NCI-H2171 (cell line): ENCODE measurements around the gene ZFTA.
"Not testable (repeated sequence)": the region's sequence is repeated elsewhere in the genome, so short reads cannot be mapped to it uniquely, and the experiment has no call there.

Source experiments
- DNase-seq: peaks from one replicate; lab custom pipeline; 2025; lab: John Stamatoyannopoulos, UW

Gene ZFTA

DNA sequence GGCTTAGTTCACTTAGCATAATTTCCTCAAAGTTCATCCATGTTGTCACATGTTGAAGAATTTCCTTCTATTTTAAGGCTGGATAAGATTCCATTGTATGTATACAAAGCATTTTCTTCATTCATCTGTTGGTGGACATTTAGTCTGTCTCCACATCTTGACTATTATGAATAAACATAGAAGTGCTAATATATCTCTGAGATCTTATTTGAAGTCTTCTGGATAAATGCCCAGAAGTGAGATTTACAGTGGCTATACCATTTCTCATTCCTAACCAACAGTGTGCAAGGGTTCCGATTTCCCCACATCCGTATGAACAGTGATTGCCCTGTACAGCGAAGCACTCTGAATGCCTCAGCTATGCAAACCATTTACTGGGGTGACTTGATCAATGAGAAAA is 6.6 kb upstream of the ZFTA start:
- no peak for DNase-seq

DNA sequence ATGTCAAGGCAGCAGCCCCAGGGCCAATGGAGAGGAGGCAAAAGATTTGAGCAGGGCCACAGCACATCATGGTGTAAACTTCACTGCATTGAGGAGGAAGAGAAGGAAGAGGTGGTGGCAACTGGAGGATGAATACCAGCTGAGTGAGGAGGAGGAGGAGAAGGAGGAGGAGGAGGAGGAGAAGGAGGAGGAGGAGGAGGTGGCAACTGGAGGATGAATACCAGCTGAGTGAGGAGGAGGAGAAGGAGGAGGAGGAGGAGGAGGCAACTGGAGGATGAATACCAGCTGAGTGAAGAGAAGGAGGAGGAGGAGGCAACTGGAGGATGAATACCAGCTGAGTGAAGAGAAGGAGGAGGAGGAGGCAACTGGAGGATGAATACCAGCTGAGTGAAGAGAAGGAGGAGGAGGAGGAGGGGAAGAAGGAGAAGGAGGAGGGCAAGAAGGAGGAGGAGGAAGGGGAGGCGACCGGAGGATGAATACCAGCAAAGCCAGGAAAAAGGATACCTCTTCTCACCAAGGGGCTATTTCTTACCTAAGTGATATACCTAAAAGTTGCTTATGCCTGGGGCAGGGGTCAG is 3.3 kb upstream of the ZFTA start:
- DNase-seq, result not testable (repeated sequence)

DNA sequence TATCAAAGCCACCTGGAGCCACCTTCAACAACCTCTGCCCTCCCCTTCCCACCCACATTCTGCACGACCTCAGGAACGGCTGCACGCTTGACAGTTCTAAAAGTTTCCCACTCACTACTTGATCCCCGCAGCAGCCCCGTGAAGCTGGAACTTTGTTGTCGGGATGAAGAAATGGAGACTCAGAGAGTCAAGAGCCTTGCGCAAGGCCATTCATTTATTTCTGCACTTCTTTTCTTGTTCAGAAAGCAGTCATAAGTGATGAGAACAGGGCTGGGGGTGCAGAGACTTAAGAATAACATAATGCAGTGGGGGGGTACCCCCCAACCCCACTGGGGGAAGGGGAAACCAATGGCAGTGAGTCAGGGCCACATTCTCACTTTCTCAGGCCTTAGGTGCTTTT is 2.2 kb upstream of the ZFTA start:
- no peak for DNase-seq

DNA sequence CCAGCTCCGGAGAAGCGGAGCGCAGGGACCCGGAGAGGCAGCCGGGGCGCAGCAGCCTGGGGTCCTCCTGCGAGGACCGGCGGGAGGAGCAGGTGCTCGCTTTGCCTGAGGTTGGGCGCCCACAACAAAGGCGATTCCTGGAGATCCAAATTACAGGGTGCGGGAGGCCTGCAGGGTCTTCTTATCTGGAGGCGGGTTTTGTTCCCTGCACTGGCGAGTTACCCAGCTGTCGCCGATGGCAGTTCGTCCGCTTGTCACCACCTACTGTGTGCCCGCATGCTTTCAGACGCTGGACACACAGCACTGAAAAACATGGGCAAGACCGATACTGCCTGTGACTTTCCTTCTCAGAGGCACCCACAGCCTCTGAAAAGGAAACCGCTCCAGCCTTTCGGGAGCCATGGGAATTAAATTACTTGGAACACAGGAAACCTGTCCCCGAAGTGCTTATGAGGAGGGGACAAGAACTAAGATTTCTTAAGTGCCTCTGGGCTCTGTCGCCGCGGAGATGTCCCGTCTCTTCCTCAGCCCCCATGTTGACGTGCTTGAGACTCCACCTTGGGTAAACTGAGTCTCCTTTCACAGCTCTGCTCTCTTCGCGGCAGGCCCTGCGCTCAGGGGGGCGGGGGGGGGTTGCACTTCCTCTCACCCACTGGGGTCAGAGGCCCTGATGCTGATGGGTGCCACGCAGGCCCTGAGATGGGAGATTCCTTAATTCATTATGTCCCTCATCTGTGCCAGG is 1.3 kb upstream of the ZFTA start:
- no peak for DNase-seq

DNA sequence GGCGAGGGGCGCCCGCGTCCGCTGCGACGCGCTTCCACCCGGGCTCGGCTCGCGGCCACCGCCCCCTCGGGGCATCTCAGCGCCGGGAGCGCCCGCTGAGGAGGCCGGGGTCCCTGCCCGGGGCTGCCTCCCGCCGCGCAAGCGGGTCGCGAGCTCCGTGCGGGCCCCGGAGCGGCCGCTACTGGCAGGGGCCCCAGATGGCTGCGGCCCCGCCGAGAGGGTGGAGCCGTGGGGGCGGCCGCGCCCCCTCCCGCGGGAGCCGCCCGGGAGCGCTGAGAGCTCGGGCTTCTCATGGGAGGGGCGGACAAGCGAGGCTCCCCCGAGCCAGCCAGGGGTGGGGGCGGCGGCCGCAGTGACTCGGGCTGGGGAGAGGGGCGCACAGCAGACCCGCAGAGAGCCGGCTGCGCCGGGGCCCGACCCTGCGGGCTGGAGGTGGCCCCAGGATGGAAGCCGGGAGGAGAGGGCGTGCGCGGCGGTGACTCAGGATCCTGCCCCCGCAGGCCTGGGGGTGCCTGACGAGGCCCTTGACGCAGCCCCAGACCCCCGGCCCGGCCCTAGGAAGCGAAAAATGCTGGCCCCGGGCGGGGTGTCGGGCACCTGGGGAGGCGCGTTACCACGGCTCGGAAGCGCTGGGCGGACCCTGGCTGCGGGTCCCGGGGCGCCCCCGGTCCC is 603 bp upstream of the ZFTA start:
- peak; percentile 18 for DNase-seq

DNA sequence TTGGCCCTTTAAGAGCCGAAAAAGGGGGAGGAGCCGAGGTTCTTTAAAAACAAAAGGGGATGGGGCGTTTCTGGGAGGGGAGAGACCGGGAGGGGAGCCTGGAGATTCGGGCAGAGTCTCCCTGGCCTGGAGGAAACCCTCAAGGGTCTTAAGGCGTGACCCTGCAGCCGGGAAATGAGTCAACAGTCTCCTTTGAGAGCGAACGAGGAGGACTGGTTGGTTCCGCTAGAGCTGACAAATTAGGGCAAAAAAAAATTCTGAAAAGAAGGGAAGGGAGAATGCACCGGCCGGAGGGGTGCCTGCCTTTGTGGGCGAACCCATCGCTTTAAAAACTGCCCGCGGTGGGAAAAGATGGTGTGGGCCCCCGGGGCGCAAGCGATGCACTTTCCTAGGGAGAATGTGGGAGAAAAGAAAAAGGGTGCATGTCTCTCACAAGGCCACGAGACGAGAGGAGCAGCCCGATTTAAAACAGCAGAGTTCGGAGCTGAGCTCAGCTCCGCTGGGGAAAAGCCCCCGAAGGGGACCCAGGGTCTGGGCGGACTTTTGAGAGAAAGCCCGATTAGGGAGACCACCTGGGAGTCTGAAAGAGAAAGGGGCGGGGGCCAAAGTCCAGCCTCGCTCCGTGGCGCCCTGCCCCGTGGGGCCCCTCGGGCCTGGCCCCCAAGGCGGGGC is 874 bp downstream of the ZFTA start:
- peak; percentile 17 for DNase-seq

DNA sequence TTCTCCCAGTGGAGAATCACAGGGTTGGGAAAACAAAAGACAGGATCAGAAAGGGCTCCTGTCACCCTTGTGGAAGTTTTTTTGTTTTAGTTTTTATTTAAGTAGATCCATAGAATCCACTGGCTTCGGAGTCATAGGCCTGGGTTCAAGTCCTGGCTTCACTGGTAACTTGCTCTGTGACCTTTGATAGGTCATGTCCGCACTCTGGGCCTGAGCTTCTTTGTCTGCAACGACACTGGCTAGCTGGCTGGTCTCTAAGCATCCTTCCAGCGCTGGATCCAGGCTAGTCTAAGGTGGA is 1.4 kb downstream of the ZFTA start:
- DNase-seq, result no peak

DNA sequence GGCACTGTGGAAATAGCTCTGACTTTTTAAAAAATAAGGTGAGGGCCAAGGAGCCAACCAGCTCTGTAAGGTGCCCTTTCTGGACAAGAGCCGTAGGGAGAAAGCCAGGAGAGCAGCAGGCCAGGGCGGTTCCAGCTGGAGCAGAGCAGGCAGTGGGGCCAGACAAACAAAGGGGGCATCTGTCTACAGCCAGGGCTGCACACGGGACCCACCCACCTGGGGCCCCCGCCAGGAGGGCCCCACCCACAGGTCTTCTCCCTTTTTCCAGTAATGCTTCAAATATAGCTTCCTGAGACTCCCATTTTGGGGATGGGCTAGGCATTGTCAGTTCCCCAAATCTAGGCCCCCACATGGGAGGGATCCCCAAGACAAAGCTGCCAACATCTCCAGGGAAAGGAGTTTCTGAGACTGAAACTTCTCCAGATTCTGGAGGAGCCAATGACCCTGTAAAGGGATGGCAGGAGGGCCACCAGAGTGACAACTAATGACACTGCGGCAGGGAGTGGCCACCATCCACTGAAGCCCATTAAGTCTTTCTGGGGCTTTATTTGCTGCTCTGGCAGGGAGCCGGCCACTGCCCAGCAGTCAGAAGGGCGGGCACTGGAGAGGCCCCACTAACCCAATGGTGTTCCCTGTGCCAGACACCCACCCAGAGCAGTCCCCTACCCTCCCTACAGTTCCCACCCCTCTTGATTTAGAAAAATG is 1.9 kb downstream of the ZFTA start:
- DNase-seq, result no peak

DNA sequence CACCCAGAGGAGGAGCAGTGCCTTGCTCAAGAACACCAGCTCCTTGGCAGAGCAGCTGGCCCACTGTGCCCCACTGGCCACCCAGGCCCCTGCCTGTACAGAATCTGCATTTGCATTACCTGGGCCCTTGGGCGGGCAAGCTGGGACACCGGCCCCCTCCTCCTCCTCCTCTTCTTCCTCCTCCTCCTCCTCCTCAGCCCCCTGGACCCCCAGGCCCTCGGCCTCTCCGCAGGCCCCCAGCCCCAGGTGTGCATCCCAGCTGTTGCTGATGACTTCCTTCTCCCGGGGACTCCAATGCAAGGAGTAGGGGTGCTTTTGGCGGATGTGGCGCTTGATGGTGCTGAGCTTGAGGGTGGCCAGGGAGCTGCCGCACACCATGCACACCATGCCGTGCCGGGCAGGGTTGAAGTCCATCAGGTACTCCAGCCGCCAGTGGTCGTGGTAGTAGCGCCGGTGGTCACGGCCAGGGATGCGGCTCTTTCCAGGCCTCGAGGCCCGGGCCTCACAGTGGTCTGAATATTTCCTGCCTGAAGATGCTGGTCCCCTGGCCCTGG is 2.8 kb downstream of the ZFTA start:
- no peak for DNase-seq

DNA sequence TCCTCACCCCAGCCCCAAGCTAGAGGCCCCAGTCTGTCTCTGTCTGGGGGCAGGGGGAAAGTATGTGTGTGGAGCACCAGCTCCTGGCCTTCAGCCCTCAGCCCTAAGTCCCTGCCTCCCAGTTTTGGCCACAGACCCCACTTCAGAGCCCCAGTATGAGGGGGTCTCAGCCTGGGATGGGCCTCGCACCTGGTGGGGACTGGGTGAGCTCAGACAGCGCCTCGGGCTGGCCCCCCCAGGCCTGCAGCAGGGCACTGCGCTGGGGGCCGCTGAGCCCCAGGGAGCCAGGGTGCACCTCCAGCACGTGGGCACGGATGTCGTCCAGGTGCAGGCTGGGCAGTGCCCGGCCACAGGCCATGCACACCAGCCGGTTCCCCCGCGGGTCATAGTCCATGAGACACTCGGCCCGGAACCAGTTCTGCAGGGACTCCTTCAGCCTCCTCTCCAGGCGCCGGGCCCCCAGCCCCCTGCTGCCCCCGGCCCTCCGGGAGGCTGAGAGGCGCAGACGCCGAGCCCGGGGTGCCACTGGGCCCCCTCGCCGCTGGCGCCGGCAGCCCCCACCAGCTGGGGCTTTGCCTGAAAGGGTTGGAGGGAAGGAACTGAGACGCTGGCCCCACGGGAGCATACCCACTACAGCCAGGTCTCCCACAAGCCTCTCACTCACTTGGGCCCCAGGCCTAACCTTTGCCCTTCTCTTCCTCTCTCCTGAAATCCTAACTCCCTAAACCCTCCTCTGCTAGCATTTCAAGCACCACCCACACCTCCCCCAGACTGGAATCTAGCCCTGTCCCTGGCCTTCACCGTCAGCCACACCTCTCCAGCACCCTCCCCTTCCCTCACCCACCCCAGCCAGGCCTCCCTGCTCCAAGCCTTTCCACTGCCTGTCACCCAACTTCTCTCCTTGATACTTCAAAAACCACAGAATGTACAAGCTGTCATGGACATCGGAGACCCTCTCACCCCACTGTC is 3.6 kb downstream of the ZFTA start:
- DNase-seq, result no peak

DNA sequence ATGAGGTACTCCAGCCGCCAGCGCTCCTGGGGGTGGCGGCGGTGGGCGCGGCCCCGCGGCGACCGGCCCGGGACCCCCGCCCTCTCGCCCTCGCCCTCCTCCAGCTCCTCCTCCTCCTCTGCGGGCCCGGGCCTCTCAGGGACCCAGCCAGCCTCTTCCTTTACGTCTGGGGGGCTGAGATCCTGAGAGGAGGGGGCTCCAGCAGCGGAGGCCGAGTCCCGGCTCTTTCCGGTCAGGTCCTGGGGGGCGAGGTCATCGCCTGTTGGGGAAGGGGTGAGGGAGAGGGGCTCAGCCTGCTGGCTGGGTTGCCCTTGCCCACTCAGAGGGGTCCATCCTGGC is 4.3 kb downstream of the ZFTA start:
- no peak for DNase-seq

DNA sequence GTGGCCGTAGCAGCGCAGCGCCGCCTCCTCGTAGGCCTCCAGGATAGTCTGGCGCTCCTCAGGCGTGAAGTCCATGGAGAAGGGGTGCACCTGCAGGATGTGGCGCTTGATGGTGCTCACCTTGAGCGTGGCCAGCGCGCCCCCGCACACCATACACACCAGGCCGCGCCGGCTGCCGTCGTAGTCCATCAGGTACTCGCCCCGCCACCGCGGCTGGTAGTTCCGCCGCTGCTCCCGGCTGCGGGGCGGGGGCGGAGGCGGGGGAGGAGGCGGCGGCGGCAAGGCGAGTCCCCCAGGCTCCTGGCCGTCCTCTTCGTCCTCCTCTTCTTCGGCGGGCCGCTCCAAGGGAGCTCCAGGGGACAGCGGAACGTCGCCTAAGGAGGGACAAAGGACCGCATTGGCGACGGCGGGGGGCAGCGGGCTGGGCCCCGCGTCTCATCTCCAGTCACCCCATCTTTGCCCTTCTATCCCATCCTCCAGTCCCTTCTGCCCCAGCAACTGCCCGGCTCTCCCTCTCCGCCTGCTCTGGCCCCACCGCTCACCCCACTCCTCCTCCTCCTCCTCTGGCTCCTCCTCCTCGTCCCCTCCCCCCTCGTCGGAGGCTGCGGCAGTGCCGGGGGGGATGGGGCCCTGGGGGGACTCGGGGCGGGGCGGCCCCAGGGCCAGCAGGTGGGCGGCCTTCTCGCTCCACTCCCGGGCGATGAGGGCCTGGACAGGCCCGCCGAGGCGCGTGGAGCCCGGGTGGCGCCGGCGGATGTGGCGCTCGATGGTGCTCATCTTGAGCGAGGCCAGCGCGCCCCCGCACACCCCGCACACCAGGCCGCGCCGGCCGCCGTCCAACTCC is 4.9 kb downstream of the ZFTA start:
- DNase-seq, result no peak

DNA sequence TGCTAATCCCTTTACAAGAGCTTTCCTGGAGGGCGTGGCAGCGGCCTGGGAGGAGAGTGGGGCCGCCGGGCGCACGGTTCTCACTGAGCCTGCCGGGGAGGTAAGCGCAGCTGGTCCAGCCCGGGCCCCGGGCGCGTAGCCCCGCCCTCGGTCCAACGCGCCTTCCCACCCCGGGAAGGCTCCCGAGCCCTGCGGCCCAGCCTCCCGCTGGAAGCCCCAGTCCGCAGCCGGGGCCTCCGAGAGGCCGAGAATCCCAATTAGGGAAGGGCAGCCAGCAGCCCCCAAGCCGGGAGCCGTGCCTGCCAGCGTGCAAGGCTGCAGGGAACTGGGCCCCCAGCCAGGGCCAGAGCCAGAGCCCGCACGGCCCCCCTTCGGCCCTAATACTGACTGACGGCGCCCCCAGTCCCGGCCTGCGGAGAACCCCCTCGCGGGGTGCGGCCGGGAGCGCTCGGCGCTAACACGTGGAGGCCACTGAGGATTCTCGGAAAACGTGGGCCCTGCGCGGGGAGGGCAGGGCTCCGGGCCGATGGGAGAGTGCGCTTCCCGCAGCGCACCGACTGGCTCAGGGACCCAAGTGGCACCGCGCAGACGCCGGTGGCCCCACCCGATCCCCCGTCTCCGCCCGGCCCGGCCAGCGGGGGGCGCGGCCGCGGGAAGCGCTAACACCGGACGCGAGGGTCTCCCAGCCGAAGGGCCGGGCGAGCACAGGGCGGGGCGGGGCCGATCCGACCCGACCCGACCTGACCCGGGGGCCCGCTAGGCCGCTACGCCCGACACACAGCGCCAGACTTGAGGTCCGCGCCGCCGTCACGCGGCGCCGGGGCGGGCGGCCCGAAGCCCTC is 5.7 kb downstream of the ZFTA start:
- DNase-seq, result no peak

DNA sequence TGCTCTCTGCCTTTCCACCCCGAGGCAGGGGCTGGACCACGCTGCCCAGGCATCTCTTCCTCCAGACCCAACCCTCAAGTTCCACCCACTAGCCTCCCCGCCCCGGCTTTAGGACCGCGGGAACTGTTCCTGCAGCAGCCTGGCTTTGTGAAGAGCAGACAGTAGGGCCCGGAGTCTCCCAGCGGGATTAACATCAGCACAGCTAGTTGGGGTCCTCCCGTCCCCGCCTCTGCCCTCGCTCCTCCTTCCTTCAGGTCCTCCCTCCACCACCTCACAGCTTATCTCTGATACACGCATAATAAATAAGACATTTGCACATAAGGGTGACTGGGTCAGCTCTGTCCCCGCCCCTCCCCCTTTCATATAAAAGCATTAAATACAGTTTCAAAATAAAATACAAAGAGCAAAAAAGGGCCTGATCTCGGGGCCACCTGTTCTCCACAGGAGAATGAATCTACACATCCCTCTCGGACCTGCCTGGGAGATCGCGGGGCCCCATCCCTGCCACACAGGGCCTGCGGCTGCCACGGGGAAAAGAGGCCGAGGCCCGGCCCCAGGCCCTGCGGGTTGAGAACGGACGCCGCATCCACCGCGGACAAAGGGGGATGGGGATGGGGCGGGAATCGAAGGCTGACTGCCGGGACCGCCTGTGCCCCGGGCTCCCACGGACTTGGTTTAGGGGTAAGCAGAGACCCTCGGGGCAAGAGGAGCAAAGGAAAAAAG is 6.5 kb downstream of the ZFTA start:
- no peak for DNase-seq

DNA sequence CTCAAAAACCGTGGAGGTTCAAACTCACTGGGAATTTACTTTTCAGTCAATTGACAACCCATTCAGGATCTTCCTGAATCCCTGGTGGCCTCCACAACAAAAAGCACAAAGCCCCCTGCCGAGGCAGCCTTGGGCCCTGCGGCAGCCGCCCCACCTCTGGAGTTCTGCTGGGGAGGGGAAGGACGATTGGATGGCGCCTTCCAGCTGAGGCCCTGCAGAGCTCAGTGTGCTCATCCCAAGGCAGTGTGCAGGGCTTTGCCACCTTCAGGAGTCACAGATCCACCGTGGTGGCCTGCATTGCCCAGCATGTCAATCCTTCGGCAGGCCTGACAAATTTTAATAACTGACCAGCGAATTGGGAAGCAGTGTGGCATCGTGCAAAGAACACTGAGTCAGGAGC is 7.4 kb downstream of the ZFTA start:
- no peak for DNase-seq

DNA sequence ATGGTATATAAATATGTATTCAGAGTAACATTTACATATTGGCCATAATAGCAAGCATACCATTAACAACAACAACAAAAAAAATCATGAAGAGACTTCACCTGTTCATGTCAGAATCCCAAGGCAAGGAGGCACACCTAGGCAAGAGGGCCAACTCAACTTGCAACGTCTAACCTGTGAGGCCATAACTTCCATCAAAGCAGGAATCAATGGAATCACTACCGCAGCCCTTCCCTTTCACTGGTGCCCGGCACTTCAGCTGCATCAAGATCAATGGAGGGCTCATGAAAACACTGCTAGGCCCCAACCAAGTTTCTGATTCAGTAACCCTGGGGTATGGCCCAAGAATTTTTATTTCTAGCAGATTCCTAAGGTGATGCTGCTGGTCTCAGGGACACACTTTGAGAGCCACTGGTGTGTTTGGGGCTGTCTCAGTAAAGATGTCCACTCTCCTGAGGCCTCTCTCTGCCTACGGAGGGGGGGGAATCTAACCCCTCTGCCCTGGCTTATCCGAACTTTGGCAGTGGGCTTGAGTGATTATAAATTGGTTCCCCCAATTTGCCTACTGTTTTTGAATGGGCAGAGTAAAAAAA is 8.0 kb downstream of the ZFTA start:
- DNase-seq, result no peak

DNA sequence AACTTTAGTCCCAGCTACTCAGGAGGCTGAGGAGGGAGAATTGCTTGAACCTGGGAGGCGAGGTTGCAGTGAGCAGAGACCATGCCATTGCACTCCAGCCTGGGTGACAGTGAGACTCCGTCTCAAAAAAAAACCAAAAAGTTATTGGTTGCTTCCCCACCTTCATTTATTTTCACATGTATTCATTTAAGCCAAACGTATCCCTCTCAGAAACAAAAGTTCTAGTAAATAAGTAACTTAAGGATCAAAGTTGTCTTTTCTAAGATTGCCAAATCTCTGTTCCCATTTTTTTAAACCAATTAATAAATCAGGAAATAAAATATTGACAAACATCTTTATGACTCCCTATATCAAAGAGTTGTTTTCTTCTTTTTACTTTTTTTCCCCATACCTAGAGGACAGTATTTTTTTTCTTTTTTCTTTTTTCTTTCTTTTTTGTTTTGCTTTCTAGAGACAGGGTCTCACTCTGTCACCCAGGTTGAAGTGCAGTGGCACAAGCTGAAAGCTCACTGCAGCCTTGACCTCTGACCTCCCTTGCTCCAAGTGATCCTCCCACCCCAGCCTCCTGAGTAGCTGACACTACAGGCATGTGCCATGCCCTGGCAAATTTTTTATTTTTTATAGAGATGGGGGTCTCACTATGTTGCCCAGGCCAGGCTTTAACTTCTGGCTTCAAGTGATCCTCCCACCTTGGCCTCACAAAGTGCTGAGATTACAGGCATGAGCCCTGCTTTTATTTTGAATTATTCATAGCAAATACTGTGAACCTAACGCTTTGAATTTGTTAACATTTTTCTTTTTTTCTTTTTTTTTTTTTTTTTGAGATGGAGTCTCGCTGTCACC is 11.4 kb downstream of the ZFTA start:
- DNase-seq, result no peak
